Activated naive CD4-positive, alpha-beta T cell treated with anti-CD3 and anti-CD28 coated beads, Interleukin-2, amount 50 U/mL, for 72 hours (primary cell): ENCODE results near the gene CDK14. TPM values are rescaled to one million over a fixed set of nuclear protein-coding genes. Genes with fewer than 3 reads are reported as not detected.

ENCODE experiments used
- ATAC-seq, 2 donors: fragments of 150-1000 bp; cut with Tn5 transposase; 2 replicates each; pipeline ENCODE4 v1.10.0; 2021; ENCODE audit warnings: mild to moderate bottlenecking in 2 of 2, moderate library complexity in 2 of 2
- DNase-seq, 2 donors: peaks; one replicate each; pipeline ENCODE4 v3.0.0; 2021 to 2022; ENCODE audit warnings: low spot score in 2 of 2
- H3K27ac Mint-ChIP-seq, 2 donors: one replicate each; pipeline ENCODE4 v1.8.0; 2022; ENCODE audit warnings: mild to moderate bottlenecking in 2 of 2, mixed read lengths in 2 of 2
- H3K36me3 Mint-ChIP-seq, 2 donors: one replicate each; pipeline ENCODE4 v1.8.0; 2022; ENCODE audit warnings: mixed read lengths in 2 of 2
- H3K9me3 Mint-ChIP-seq, 2 donors: one replicate each; pipeline ENCODE4 v1.8.0; 2022; ENCODE audit warnings: mixed read lengths in 2 of 2
- total RNA-seq, 2 donors: library from RNA; stranded (reverse); gene quantifications; one replicate each; pipeline ENCODE4 v1.2.3, GENCODE V29; 2022

The CDK14 gene
- total RNA-seq, 2 donors from 2014 or later, result 0.05 to 0.80 TPM

DNA sequence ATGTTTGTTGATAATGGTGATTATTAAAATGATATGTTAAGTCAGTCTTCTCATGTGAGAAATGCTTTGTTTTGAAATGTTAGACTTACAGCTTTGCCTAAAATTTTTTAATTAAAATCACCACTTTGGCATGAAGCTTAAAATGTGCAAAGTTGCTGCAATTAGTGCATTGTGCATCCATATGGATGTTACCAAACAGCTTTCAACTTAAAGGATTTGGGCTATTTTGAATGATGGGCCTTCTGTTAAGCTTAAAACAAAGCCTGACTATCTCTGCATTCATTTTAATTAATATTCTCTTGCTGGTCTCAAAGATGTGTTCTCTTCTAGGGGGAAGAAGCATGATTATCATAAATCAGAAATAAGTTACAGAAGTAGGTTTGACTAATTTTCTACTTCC, 603.5 kb downstream of the CDK14 start:
- no peak overlapping the region for H3K27ac Mint-ChIP-seq
- H3K36me3 Mint-ChIP-seq, result no peaks in the 10 kb centered on the region
- no peaks in the 10 kb centered on the region for H3K9me3 Mint-ChIP-seq
- DNase-seq (no peak), ATAC-seq (no peak)

- DNase-seq (no peak), ATAC-seq (no peak)
- Mint-ChIP-seq H3K9me3 (no peaks in the 10 kb centered on the region), H3K27ac (no peak overlapping the region), H3K36me3 (no peaks in the 10 kb centered on the region)
Measured at GRCh38 chr7:91201442-91202113, 605.5 kb downstream of the CDK14 start.

DNA sequence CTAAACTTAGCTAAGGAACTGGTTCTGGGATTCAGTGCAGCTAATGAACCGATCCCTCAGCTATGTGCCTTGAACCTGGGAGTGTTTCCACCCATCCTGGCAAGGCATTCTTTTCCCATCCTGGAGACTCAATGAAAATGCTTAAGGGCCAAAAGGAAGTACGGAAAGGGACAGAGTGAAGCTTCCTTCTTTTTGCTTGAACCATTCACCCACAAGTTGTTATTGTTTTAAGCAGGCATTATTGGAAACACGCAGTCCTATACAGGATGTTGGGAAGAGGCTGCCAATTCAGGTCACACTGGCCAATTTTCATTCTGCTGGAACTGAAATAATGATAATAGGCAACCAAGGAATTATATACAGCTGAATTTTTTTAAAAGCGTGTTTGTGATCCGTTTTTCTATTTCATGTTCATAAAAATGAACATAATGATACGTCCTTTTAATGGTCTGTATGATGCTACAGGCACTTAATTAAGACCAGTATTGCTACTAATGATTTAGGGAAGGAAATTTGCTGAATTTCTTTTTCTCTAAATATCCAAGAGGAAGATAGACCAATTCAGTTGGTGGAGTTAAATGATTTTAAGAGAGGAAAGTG, 610.3 kb downstream of the CDK14 start:
- no peaks in the 10 kb centered on the region for H3K9me3 Mint-ChIP-seq
- ATAC-seq (no peak), DNase-seq (no peak)
- H3K36me3 Mint-ChIP-seq, result no peaks in the 10 kb centered on the region
- H3K27ac Mint-ChIP-seq, result peak overlapping the region in 1 of 2 donors; percentile 50

GRCh38 chr7:91212582-91212981, 616.5 kb downstream of the CDK14 start:
- no peak for DNase-seq
- Mint-ChIP-seq H3K9me3 (no peaks in the 10 kb centered on the region), H3K27ac (no peak overlapping the region), H3K36me3 (no peaks in the 10 kb centered on the region)
- ATAC-seq, result no peak

DNA sequence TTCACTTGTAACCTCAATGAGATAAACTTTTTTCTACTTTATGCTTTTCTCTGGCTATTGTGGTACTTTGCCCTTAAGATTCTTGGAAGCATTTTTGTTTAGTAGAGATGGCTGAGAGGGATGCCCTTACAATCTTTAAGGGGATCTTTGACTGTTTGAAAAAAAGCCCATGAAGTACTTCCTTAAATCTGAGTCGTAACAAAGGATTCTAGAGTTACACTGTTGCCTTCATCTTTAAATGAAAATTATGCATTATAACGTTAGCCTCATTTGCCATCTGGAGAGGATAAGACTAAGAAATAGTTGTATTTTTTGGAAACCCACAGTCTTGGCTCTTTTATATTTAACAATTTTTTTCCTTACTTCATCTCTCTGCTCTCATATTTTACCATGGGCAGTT, 630.3 kb downstream of the CDK14 start:
- DNase-seq (no peak), ATAC-seq (no peak)
- Mint-ChIP-seq H3K36me3 (no peaks in the 10 kb centered on the region), H3K9me3 (no peaks in the 10 kb centered on the region), H3K27ac (no peak overlapping the region)

GRCh38 chr7:91228327-91228726, 632.2 kb downstream of the CDK14 start:
- Mint-ChIP-seq H3K36me3 (no peaks in the 10 kb centered on the region), H3K27ac (no peak overlapping the region), H3K9me3 (no peaks in the 10 kb centered on the region)
- no peak for DNase-seq
- no peak for ATAC-seq

- H3K27ac Mint-ChIP-seq, result no peak overlapping the region
- ATAC-seq (no peak), DNase-seq (no peak)
- no peaks in the 10 kb centered on the region for H3K36me3 Mint-ChIP-seq
- no peaks in the 10 kb centered on the region for H3K9me3 Mint-ChIP-seq
Measured at GRCh38 chr7:91228927-91229558, 632.9 kb downstream of the CDK14 start.

DNA sequence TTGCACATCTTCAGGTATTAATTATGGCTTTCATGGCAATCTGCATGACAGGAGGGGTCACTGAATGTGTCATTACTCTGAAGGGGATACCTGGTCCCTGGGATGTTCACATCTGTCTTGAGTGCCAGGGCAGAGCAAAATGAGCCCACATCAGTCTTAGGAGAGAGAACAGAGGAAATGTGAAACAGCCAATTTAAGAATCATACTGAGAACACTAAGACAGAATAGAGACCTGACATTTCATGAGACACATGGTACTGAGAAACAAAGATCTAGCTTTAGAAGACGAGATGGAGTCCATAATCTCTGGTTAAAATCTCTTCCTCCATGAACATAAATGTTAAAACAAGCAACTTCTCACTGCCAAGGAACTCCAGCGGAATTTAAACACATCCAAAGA, 634.0 kb downstream of the CDK14 start:
- H3K36me3 Mint-ChIP-seq, result no peaks in the 10 kb centered on the region
- H3K9me3 Mint-ChIP-seq, result no peaks in the 10 kb centered on the region
- ATAC-seq, result peak in 1 of 2 donors; percentile 57
- H3K27ac Mint-ChIP-seq, result no peak overlapping the region
- DNase-seq, result no peak

DNA sequence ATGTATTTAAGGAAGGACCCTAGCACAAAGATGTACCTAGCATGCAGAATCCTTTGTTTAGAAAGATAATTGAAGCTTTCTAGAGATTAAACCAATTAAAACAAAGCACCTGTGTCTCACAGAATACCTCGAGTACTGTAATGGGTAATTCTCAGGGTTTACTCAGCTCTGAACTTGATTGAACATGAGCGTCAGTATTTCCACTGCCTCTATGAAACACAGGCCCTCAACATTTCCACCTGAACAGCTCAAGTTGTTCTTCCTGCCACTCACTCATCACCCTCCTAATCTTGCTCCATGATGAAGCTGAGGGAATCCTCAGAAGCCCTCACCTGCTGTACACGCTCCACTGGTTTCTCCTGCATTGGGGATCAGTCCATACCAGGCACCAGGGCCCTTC, 634.4 kb downstream of the CDK14 start:
- peak in 1 of 2 donors; percentile 92 for ATAC-seq
- DNase-seq, result no peak
- H3K27ac Mint-ChIP-seq, result no peak overlapping the region
- no peaks in the 10 kb centered on the region for H3K36me3 Mint-ChIP-seq
- no peaks in the 10 kb centered on the region for H3K9me3 Mint-ChIP-seq

DNA sequence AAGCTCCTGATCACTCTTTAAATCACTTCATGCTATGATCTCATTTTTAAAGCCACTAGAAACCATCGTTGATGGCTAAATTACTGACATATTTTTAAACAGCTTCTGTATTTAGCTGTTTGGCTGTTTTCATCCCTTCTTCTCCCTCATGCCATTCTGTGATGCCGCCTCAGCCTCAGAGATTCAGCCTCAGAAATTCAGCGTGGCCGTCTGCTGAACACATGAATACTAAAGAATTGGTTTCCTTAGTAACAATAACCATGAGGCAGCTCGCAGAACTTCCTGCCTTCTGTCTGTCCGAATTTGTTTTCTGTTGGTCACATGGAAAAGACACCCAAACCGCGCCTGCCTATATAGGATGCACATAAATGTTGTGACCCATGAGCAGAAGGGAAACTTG, 637.1 kb downstream of the CDK14 start:
- H3K27ac Mint-ChIP-seq, result no peak overlapping the region
- DNase-seq, result no peak
- H3K9me3 Mint-ChIP-seq, result no peaks in the 10 kb centered on the region
- H3K36me3 Mint-ChIP-seq, result no peaks in the 10 kb centered on the region
- no peak for ATAC-seq

GRCh38 chr7:91235211-91235832, 639.2 kb downstream of the CDK14 start:
- Mint-ChIP-seq H3K27ac (no peak overlapping the region), H3K36me3 (no peaks in the 10 kb centered on the region), H3K9me3 (no peaks in the 10 kb centered on the region)
- no peak for ATAC-seq
- no peak for DNase-seq

DNA sequence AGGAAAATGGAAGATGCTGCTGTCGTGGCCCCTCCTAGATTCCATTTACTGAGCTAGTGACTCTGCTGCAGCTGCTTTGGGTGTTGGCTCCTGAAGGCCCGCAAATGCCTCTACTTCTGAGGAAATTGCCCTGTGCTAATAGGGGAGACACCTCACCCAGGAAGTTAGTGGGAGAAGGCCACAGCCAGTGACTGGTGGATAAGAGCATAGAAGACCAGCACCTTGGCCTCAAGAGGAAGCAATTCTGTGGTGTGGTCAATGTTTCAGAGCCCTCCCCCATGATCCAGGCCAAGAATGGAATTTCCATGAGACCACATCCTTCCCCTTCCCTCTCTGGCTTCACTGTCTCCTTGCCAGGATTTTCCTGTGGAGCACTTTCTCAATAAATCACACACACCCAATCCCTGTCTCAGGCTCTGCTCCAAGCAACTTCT, 643.1 kb downstream of the CDK14 start:
- H3K9me3 Mint-ChIP-seq, result no peaks in the 10 kb centered on the region
- no peak overlapping the region for H3K27ac Mint-ChIP-seq
- DNase-seq, result no peak
- no peak for ATAC-seq
- H3K36me3 Mint-ChIP-seq, result no peaks in the 10 kb centered on the region

DNA sequence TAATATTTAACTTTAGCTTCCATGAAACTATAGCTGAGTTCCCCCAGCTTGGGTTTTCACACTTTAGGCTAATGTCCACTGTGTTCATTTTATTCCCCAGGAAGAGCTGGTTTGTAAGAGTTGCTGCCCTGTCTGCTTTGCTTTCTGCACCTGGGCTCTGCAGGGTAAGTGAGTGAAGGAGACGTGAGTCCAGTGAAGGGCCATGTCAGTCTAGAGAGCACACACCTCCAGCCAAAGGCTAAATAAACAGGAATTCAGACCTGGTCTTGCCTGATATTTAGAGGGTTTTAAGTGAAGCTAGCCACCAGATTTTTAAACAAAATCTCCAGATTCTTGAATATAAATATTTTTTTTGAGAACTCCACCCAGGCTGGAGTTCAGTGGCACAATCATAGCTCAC, 643.7 kb downstream of the CDK14 start:
- no peaks in the 10 kb centered on the region for H3K9me3 Mint-ChIP-seq
- no peaks in the 10 kb centered on the region for H3K36me3 Mint-ChIP-seq
- ATAC-seq (no peak), DNase-seq (no peak)
- no peak overlapping the region for H3K27ac Mint-ChIP-seq

- no peak for ATAC-seq
- no peak for DNase-seq
- no peak overlapping the region for H3K27ac Mint-ChIP-seq
- H3K9me3 Mint-ChIP-seq, result no peaks in the 10 kb centered on the region
- H3K36me3 Mint-ChIP-seq, result no peaks in the 10 kb centered on the region
Measured at GRCh38 chr7:91240376-91240941, 644.3 kb downstream of the CDK14 start.

GRCh38 chr7:91242097-91242844, 646.1 kb downstream of the CDK14 start:
- H3K27ac Mint-ChIP-seq, result no peak overlapping the region
- no peaks in the 10 kb centered on the region for H3K9me3 Mint-ChIP-seq
- no peak for DNase-seq
- no peak for ATAC-seq
- no peaks in the 10 kb centered on the region for H3K36me3 Mint-ChIP-seq

- Mint-ChIP-seq H3K9me3 (peaks cover 0 to 4% of the 10 kb centered on the region in 2 donors), H3K27ac (no peak overlapping the region), H3K36me3 (no peaks in the 10 kb centered on the region)
- DNase-seq (no peak), ATAC-seq (no peak)
Measured at GRCh38 chr7:91243591-91244301, 647.6 kb downstream of the CDK14 start.
